SU-DHL-6 (cell line): Measurements from ENCODE around the gene TATDN3.

ENCODE experiments used
- H2AFZ ChIP-seq: fragments of 200-600 bp; sonication (generic); 2 replicates; pipeline ENCODE4 v1.6.1; 2014; ENCODE audit warnings: low read depth, mild to moderate bottlenecking, moderate library complexity, mixed read lengths, antibody characterized with exemption, low read length; ENCODE audit not compliant: severe bottlenecking
- H3F3A ChIP-seq: fragments of 200-600 bp; shearing (Covaris generic); 2 replicates; pipeline ENCODE4 v1.6.0; 2016; ENCODE audit warnings: antibody characterized with exemption, mild to moderate bottlenecking; ENCODE audit not compliant: insufficient read depth
- H3K27ac ChIP-seq: fragments of 200-600 bp; sonication (generic); 2 replicates; pipeline ENCODE4 v1.5.1; 2016; ENCODE audit warnings: low read depth, mild to moderate bottlenecking, low read length, moderate library complexity, mixed read lengths
- H3K27me3 ChIP-seq: fragments of 200-600 bp; sonication (generic), shearing (Covaris generic); 2 replicates; pipeline ENCODE4 v1.6.0; 2014; ENCODE audit warnings: mild to moderate bottlenecking, low read length
- H3K36me3 ChIP-seq: fragments of 200-600 bp; sonication (generic); 2 replicates; pipeline ENCODE4 v1.6.1; 2014; ENCODE audit warnings: mild to moderate bottlenecking, low read length, mixed read lengths
- H3K4me2 ChIP-seq: fragments of 300-600, 200-600 bp; shearing (Covaris generic), sonication (generic); 2 replicates; pipeline ENCODE4 v1.6.0; 2014; ENCODE audit warnings: low read length, low read depth, mild to moderate bottlenecking; ENCODE audit not compliant: poor library complexity, severe bottlenecking
- H3K4me3 ChIP-seq: fragments of 200-600 bp; sonication (generic); 2 replicates; pipeline ENCODE4 v1.5.1; 2014; ENCODE audit warnings: antibody characterized with exemption, low read length, mild to moderate bottlenecking, mixed read lengths; ENCODE audit not compliant: insufficient read depth, poor library complexity, severe bottlenecking
- H3K79me2 ChIP-seq: fragments of 200-600 bp; sonication (generic); 2 replicates; pipeline ENCODE4 v1.6.1; 2014; ENCODE audit warnings: mild to moderate bottlenecking, low read length, moderate library complexity; ENCODE audit not compliant: insufficient read depth
- H3K9ac ChIP-seq: fragments of 200-600 bp; sonication (generic); 2 replicates; pipeline ENCODE4 v1.7.0; 2014; ENCODE audit warnings: mild to moderate bottlenecking, low read length
- H3K9me2 ChIP-seq: fragments of 200-600 bp; sonication (generic); replicated peaks from 2 replicates; pipeline ENCODE4 v1.6.1; 2014; ENCODE audit warnings: low read length; ENCODE audit not compliant: insufficient read depth
- H3K9me3 ChIP-seq: fragments of 200-600 bp; sonication (generic); 2 replicates; pipeline ENCODE4 v1.6.1; 2014; ENCODE audit warnings: low read length, mixed read lengths; ENCODE audit not compliant: insufficient read depth
- H4K20me1 ChIP-seq: fragments of 200-600 bp; sonication (generic); 2 replicates; pipeline ENCODE4 v1.6.1; 2014; ENCODE audit warnings: low read depth, mild to moderate bottlenecking, antibody characterized with exemption, low read length, moderate library complexity, mixed read lengths
- CTCF ChIP-seq: fragments of 200-600 bp; sonication (generic); IDR thresholded peaks from one replicate; pipeline ENCODE4 v1.5.1; 2017; ENCODE audit warnings: antibody characterized with exemption, mild to moderate bottlenecking, low read length, moderate library complexity; ENCODE audit not compliant: insufficient read depth, poor library complexity, severe bottlenecking
- EZH2phosphoT487 ChIP-seq: fragments of 200-600 bp; sonication (generic), shearing (Covaris generic); conservative IDR thresholded peaks from 2 replicates; pipeline ENCODE4 v1.6.1; 2018; ENCODE audit warnings: mild to moderate bottlenecking, antibody characterized with exemption, low read length, moderate library complexity, mixed read lengths

The TATDN3 gene

DNA sequence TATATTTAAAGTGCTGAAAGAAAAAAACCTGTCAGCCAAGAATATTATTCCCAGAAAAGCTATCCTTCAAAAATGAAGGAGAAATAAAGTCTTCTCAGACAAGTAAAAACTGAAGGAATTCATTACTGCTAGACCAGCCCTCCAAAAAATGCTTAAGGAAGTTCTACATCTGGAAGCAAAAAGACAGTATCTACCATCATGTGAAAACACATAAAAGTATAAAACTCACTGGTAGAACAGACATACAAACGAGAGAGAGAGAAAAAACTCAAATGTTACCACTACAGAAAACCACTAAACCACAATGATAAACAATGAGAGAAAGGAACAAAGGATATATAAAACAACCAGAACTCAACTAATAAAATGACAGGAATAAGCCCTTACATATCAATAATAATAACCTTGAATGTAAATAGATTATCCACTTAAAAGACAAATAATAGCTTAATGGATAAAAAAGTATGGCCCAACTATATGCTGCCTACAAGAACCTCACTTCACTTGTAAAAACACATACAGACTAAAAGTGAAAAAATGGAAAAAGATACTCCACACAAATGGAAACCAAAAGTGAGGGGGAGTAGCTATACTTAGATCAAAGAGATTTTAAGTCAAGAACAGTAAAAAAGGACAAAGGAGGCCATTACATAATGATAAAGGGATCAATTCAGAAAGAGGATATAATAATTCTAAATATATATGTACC is 22.1 kb upstream of the TATDN3 start:
- Histone ChIP-seq H3K9me2 (no peaks in the 10 kb centered on the region), H3F3A (no peaks in the 10 kb centered on the region), H3K36me3 (peaks cover 3% of the 10 kb centered on the region; the same call in 1 of the 2 replicates), H3K9me3 (no peaks in the 10 kb centered on the region), H2AFZ (no peak overlapping the region), H3K79me2 (peaks cover 33% of the 10 kb centered on the region), H3K4me3 (no peak overlapping the region), H3K27me3 (no peaks in the 10 kb centered on the region), H3K4me2 (no peak overlapping the region), H3K9ac (no peak overlapping the region), H4K20me1 (no peaks in the 10 kb centered on the region), H3K27ac (no peak overlapping the region)
- TF ChIP-seq CTCF, result no peak
- no peak for TF ChIP-seq EZH2phosphoT487

DNA sequence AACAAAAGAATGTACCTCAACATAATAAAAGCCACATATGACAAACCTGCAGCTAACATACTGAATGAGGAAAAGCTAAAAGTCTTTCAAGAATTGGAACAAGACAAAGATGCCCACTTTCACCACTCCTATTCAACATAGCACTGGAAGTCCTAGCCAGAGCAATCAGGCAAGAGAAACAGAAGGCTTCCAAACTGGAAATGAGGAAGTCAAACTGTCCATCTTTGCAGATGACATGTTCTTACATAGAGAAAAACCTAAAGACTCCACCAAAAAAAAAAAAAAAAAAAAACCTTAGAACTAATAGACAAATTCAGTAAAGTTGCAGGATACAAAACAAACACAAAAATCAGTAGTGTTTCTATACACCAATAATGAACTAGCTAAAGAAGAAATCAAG is 20.4 kb upstream of the TATDN3 start:
- no peaks in the 10 kb centered on the region for H3K9me3 ChIP-seq
- no peak overlapping the region for H3K9ac ChIP-seq
- peaks cover 3% of the 10 kb centered on the region; the same call in 1 of the 2 replicates for H3K36me3 ChIP-seq
- no peak overlapping the region for H3K27ac ChIP-seq
- no peaks in the 10 kb centered on the region for H4K20me1 ChIP-seq
- TF ChIP-seq CTCF (no peak), EZH2phosphoT487 (no peak)
- no peaks in the 10 kb centered on the region for H3K27me3 ChIP-seq
- peaks cover 27% of the 10 kb centered on the region for H3K79me2 ChIP-seq
- H3K4me2 ChIP-seq, result no peak overlapping the region
- no peaks in the 10 kb centered on the region for H3F3A ChIP-seq
- H3K4me3 ChIP-seq, result no peak overlapping the region
- H2AFZ ChIP-seq, result no peak overlapping the region
- H3K9me2 ChIP-seq, result no peaks in the 10 kb centered on the region

DNA sequence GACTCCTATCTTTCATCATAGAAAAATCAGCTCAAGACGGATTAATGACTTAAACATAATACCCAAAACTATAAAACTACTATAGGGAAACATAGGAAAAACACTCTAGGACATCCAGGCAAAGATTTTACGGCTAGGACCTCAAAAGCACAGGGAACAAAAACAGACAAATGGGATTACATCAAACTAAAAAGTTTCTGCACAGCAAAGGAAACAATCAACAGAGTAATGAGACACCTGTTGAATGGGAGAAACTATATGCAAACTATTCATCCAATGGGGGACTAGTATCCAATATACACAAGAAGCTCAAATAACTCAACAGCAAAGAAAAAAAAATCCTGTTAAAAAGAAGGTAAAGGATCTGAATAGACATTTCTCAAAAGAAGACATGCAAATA is 18.7 kb upstream of the TATDN3 start:
- Histone ChIP-seq H3K36me3 (peaks cover 3% of the 10 kb centered on the region), H3K4me2 (no peak overlapping the region), H3K27ac (no peak overlapping the region), H4K20me1 (no peaks in the 10 kb centered on the region), H3K4me3 (no peak overlapping the region), H2AFZ (no peak overlapping the region), H3K79me2 (peaks cover 25% of the 10 kb centered on the region), H3F3A (no peaks in the 10 kb centered on the region), H3K9ac (no peak overlapping the region), H3K9me2 (no peaks in the 10 kb centered on the region), H3K9me3 (no peaks in the 10 kb centered on the region), H3K27me3 (no peaks in the 10 kb centered on the region)
- TF ChIP-seq CTCF (no peak), EZH2phosphoT487 (no peak)
